Activated T-cell treated with anti-CD3 and anti-CD28 coated beads, Interleukin-2, amount 50 U/mL, for 72 hours (primary cell): ENCODE measurements around the gene LCE1A. TPM values are rescaled to one million over a fixed set of nuclear protein-coding genes. Genes with fewer than 3 reads are reported as not detected.

Experiments used
- ATAC-seq, 2 donors: fragments of 150-1000 bp; cut with Tn5 transposase; replicated peaks in 1 of 2; 2 replicates each; pipeline ENCODE4 v1.10.0; 2021; ENCODE audit warnings: moderate library complexity in 2 of 2, mild to moderate bottlenecking in 1 of 2
- DNase-seq, 2 donors: peaks; one replicate each; pipeline ENCODE4 v3.0.0; 2021 to 2022; ENCODE audit warnings: mixed read lengths in 1 of 2
- H3K27ac Mint-ChIP-seq: one replicate; pipeline ENCODE4 v1.8.0; 2022; ENCODE audit warnings: mild to moderate bottlenecking, moderate library complexity, mixed read lengths
- H3K27me3 Mint-ChIP-seq: one replicate; pipeline ENCODE4 v1.8.0; 2022; ENCODE audit warnings: low read depth, mixed read lengths
- H3K36me3 Mint-ChIP-seq, 2 donors: one replicate each; pipeline ENCODE4 v1.8.0; 2022; ENCODE audit warnings: mixed read lengths in 2 of 2, mild to moderate bottlenecking in 1 of 2; ENCODE audit not compliant: insufficient read depth in 2 of 2
- H3K4me1 Mint-ChIP-seq: one replicate; pipeline ENCODE4 v1.8.0; 2022; ENCODE audit warnings: low read depth, mixed read lengths
- H3K4me3 Mint-ChIP-seq, 2 donors: one replicate each; pipeline ENCODE4 v1.8.0; 2022; ENCODE audit warnings: mild to moderate bottlenecking in 2 of 2, mixed read lengths in 2 of 2, moderate library complexity in 2 of 2
- H3K9me3 Mint-ChIP-seq, 2 donors: one replicate each; pipeline ENCODE4 v1.8.0; 2022; ENCODE audit warnings: mixed read lengths in 2 of 2
- total RNA-seq, 2 donors: library from RNA; stranded (reverse); gene quantifications; one replicate each; pipeline ENCODE4 v1.2.3, GENCODE V29; 2022

LCE1A gene
- total RNA-seq, 2 donors from 2014 or later, result not detected

DNA sequence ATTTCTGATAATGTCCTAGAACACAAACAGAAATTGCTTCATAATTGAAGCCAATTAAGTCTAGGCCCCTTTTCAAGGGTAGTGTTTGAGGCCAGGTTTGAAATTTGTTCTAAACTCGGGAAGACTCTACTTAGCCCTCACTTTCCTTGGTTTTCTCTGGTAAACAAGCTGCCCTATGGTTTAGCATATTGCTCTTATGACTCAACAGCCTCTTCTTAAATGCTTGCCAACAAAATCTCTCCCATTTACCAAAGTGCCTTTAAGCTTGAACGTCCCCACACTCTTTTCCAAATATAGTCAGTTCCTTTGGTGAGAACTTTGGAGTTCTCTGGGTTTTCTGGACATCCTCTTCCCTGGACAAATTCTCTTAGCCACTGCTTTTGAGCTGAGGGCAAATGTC, 9.6 kb downstream of the LCE1A start:
- Mint-ChIP-seq H3K27ac (peak overlapping the region; percentile 18), H3K27me3 (peaks cover 9% of the 10 kb centered on the region), H3K36me3 (no peaks in the 10 kb centered on the region), H3K4me1 (no peaks in the 10 kb centered on the region), H3K9me3 (peaks cover 0 to 2% of the 10 kb centered on the region in 2 donors), H3K4me3 (no peak overlapping the region)
- ATAC-seq, result no peak
- no peak for DNase-seq

DNA sequence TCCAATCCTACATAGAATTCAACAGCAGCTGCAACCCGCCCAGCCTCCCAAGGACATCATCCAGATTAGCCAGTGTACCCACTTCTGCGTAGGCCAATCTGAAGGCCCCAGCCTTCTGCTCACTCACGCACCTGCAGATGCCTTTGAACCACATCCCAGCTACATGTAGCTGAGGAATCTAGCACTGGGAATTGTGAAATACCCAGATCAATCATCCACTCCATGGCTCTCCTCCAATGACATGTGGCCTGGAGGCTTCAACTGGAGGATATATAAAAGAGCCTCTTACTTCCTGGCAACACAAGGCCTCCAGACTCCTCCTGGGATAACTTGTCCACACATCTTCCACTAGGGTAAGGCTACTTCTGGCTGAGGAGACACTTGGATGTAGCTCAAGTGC, 15.3 kb downstream of the LCE1A start, which contains the start of gene LCE6A:
LCE6A (plus strand) TSS at position 301 of the 400 bp plus-strand sequence. CDS start 665 bp downstream, outside the sequence.
- Mint-ChIP-seq H3K4me1 (no peaks in the 10 kb centered on the region), H3K4me3 (no peak within 1 kb of the TSS), H3K9me3 (no peaks in the 10 kb centered on the region), H3K27ac (no peak within 1 kb of the TSS), H3K36me3 (no peaks in the 10 kb centered on the region), H3K27me3 (peaks cover 9% of the 10 kb centered on the region)
- no peak for DNase-seq
- ATAC-seq, result no peak

- Mint-ChIP-seq H3K4me1 (no peaks in the 10 kb centered on the region), H3K36me3 (no peaks in the 10 kb centered on the region), H3K27ac (no peak overlapping the region), H3K27me3 (peaks cover under 1% of the 10 kb centered on the region), H3K9me3 (no peaks in the 10 kb centered on the region), H3K4me3 (no peak overlapping the region)
- ATAC-seq (no peak), DNase-seq (no peak)
These were observed 28.4 kb downstream of the LCE1A start for GRCh38 chr1:152855661-152856060.

- no peak for ATAC-seq
- DNase-seq, result no peak
- H3K9me3 Mint-ChIP-seq, result no peaks in the 10 kb centered on the region
- H3K27ac Mint-ChIP-seq, result no peak overlapping the region
- no peak overlapping the region for H3K4me3 Mint-ChIP-seq
- H3K4me1 Mint-ChIP-seq, result no peaks in the 10 kb centered on the region
- peaks cover 6% of the 10 kb centered on the region for H3K27me3 Mint-ChIP-seq
- no peaks in the 10 kb centered on the region for H3K36me3 Mint-ChIP-seq
These were observed 30.8 kb downstream of the LCE1A start for GRCh38 chr1:152858062-152858461.

DNA sequence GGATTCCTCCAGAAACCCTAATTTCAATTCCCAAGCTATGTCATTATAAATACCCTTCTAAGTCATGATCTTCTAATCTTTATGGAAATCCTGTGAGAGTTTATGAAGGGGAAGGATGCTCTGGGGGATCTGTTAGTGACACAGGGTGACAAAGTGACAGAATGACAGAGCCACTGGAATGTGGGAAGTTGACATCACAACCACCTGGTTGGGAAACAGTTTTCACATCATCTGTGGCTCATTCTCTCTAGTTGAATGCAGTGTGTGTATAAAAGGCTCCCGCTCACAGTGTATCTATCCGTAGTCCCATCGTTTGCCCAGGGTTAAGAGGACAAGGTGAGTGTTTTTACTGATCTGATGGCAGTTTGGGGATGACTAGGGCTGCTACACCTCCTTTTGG, 32.4 kb downstream of the LCE1A start, which contains the start of gene LCE7A:
LCE7A (plus strand) TSS at position 301 of the 400 bp plus-strand sequence. CDS start 702 bp downstream, outside the sequence.
- H3K36me3 Mint-ChIP-seq, result no peaks in the 10 kb centered on the region
- DNase-seq (no peak), ATAC-seq (no peak)
- peaks cover 6% of the 10 kb centered on the region for H3K27me3 Mint-ChIP-seq
- no peak within 1 kb of the TSS for H3K27ac Mint-ChIP-seq
- H3K4me1 Mint-ChIP-seq, result no peaks in the 10 kb centered on the region
- H3K4me3 Mint-ChIP-seq, result no peak within 1 kb of the TSS
- no peaks in the 10 kb centered on the region for H3K9me3 Mint-ChIP-seq

- ATAC-seq, result no peak
- Mint-ChIP-seq H3K9me3 (no peaks in the 10 kb centered on the region), H3K27me3 (peaks cover 6% of the 10 kb centered on the region), H3K4me3 (no peak overlapping the region), H3K27ac (no peak overlapping the region), H3K4me1 (no peaks in the 10 kb centered on the region), H3K36me3 (no peaks in the 10 kb centered on the region)
- no peak for DNase-seq
These were observed 32.9 kb downstream of the LCE1A start for GRCh38 chr1:152860129-152860528.

DNA sequence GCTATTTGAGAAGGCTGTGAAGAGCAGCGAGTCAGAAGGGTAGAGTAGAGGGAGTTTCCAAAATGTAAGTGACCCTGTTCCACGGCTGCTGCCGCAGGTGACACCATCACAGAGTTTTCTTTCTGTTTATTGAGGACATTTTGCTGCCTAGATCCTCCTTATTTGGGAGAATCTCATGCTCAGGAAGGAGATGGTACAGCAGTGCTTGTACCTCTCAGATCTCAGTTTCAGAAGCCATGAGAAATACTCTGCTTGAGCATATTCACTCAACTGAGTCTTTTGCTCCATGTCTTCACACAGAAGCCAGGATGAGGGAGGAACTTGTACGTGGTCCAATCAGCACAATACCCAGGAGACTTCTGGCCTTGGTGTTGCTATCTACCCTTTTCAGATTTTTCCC, 34.1 kb downstream of the LCE1A start:
- no peaks in the 10 kb centered on the region for H3K36me3 Mint-ChIP-seq
- no peak overlapping the region for H3K4me3 Mint-ChIP-seq
- peaks cover 6% of the 10 kb centered on the region for H3K27me3 Mint-ChIP-seq
- no peak overlapping the region for H3K27ac Mint-ChIP-seq
- ATAC-seq (no peak), DNase-seq (no peak)
- no peaks in the 10 kb centered on the region for H3K9me3 Mint-ChIP-seq
- no peaks in the 10 kb centered on the region for H3K4me1 Mint-ChIP-seq

DNA sequence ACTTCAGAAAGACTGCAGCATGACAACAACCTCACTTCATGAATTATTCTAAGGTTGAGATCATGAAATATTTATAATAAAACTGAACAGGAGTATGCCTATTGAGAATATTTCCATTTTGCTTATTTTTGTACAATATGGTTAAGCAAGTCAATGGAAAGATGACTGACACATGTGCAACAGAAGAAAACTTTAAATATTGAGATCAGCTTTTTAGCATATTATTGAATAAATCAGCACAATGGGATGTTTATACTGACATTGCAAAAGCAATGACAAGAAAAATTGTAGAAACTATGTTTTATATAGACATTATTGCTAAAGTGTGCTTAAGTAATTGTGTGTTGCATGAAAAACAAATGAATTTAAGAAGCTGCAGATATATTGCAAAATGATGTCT, 37.2 kb downstream of the LCE1A start:
- no peak for ATAC-seq
- Mint-ChIP-seq H3K9me3 (no peaks in the 10 kb centered on the region), H3K27ac (no peak overlapping the region), H3K4me1 (no peaks in the 10 kb centered on the region), H3K4me3 (no peak overlapping the region), H3K27me3 (peaks cover 6% of the 10 kb centered on the region), H3K36me3 (no peaks in the 10 kb centered on the region)
- no peak for DNase-seq

DNA sequence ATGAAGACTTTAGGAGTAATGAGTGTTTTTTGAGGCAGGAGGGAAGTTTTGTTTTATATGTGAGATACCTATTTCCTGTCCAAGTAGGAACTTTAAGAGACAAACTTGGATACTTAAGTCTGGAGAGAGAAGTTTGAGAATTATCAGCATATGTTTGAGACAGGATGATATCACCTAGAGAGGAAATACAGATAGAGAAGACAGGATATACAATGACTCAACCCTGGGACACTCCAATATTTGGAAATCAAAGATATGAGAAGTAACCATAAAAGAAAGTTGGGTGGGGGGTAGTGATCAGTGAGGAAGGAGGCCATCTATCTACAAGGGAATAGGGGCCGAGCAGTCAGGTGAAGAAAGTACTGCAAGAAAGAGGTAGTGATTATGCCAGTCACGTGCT, 39.0 kb downstream of the LCE1A start:
- Mint-ChIP-seq H3K36me3 (no peaks in the 10 kb centered on the region), H3K27ac (no peak overlapping the region), H3K27me3 (peaks cover 4% of the 10 kb centered on the region), H3K9me3 (no peaks in the 10 kb centered on the region), H3K4me3 (no peak overlapping the region), H3K4me1 (no peaks in the 10 kb centered on the region)
- ATAC-seq, result no peak
- DNase-seq, result no peak

DNA sequence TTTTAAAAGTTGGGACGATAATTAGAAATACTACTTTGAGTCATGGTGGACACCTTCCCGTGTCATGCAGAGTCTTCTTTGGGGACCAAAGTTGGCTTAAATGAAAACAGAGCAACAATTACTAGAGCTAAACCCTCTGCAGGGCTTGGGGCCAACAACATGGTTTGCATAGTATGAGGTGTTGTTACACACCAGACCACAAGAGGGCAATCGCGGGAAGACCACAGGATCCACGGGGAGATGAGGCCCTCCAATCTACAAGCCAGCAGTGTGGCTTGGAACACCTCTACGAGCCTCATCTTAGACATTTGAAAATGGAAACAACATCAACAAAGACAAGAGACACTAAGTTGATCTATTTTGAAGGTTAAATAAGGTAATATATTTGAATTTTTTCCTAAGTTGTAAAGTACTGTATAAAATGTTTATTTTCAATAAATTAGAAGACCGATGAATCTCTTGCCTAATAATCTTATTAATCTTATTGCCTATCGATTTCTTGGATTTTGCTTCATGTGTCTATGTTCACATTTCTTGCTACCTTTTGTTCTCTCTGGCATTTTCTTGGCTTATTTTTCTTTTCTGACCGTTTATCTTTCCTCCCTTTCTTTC, 42.6 kb downstream of the LCE1A start:
- peaks cover 11% of the 10 kb centered on the region for H3K27me3 Mint-ChIP-seq
- no peaks in the 10 kb centered on the region for H3K4me1 Mint-ChIP-seq
- peak; percentile 41 to 61 for DNase-seq
- ATAC-seq, result peak; percentile 26 to 54
- H3K36me3 Mint-ChIP-seq, result no peaks in the 10 kb centered on the region
- H3K4me3 Mint-ChIP-seq, result no peak overlapping the region
- no peaks in the 10 kb centered on the region for H3K9me3 Mint-ChIP-seq
- no peak overlapping the region for H3K27ac Mint-ChIP-seq

- ATAC-seq (peak in 1 of 2 donors; percentile 32), DNase-seq (peak; percentile 4 to 19)
- Mint-ChIP-seq H3K9me3 (no peaks in the 10 kb centered on the region), H3K36me3 (no peaks in the 10 kb centered on the region), H3K27me3 (peaks cover 16% of the 10 kb centered on the region), H3K4me1 (no peaks in the 10 kb centered on the region), H3K4me3 (no peak overlapping the region), H3K27ac (no peak overlapping the region)
These were observed 43.8 kb downstream of the LCE1A start for GRCh38 chr1:152870831-152871730.

DNA sequence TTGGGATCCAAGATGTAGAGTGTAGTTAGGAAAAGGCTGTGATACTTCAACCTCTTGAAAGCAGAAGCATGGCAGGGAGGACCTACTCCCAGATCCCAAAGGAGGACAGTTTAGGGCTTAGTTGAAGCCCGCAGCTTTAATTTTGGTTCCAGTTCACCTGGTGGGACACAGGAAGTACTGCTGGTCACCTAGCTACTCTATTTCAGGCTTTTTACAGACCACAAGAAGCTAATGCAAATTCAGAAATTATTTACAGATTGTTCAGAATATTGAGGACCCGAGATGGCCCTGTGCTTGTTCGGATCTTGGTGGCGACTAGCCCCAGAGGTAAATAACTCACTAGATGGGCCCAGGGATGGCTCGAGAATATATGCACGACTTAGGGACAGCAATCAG, 44.5 kb downstream of the LCE1A start:
- Mint-ChIP-seq H3K4me1 (no peaks in the 10 kb centered on the region), H3K9me3 (no peaks in the 10 kb centered on the region), H3K36me3 (no peaks in the 10 kb centered on the region), H3K27ac (no peak overlapping the region), H3K27me3 (peaks cover 16% of the 10 kb centered on the region), H3K4me3 (no peak overlapping the region)
- DNase-seq (no peak), ATAC-seq (no peak)

- no peaks in the 10 kb centered on the region for H3K4me1 Mint-ChIP-seq
These were observed 46.2 kb downstream of the LCE1A start for GRCh38 chr1:152873495-152873894.

More at GRCh38 chr1:152873495-152873894, 46.2 kb downstream of the LCE1A start:
- DNase-seq (no peak), ATAC-seq (no peak)
- Mint-ChIP-seq H3K4me3 (no peak overlapping the region), H3K9me3 (no peaks in the 10 kb centered on the region), H3K36me3 (no peaks in the 10 kb centered on the region), H3K27ac (no peak overlapping the region), H3K27me3 (peaks cover 22% of the 10 kb centered on the region)
